ENCODE data around the gene SLC12A5. TPM values are rescaled to one million over a fixed set of nuclear protein-coding genes. Genes with fewer than 3 reads are reported as not detected.

The SLC12A5 gene
- total and polyA plus RNA-seq, 2 experiments from 2014 or later: 0.55 TPM; not detected in 1

DNA sequence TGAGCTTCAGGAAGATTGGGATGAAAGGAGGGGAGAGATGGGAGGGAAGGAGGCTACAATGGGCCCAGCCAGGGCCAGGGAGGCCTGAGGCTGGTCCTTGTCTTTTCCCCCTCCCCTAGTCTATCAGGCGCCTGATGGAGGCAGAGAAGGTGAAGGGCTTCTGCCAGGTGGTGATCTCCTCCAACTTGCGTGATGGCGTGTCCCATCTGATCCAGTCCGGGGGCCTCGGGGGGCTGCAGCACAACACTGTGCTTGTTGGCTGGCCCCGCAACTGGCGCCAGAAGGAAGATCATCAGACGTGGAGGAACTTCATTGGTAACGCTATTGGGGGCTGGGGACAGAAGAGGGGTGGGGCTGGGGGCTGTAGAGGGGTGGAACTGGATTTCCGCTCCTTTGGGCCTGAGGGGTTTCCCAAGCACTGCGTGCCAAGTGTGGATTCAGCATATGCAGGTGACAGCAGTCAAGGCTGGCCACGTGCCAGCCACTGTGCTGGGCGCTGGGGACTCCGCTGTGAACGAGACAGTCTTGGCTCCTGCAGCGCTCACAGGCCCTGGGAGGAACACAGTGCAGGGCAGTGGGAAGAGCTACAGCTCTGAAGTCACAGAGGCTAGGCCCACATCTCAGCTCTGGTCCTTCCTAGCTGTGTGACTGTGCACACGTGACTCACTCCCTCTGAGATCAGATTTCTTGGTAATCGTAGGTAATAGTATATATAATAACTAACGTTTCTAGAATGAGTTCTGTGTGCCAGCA lies 22.7 kb downstream of the SLC12A5 start:
- 49 to 59% methylated on average over 16 to 19 of the region's 19 CpGs for WGBS, 2 experiments (ENCODE audit: low coverage in 1 of 2, low lambda C conversion rate in 2 of 2, missing lambda C conversion rate in 2 of 2)
- Histone ChIP-seq H3K27me3 (replicated peaks; ENCODE audit: insufficient read depth) (peaks cover 4% of the 10 kb centered on the region), H3K36me3 (ENCODE audit: low read depth) (no peaks in the 10 kb centered on the region), H4K20me1 (ENCODE audit: insufficient read depth) (no peaks in the 10 kb centered on the region), H2AFZ (no peak overlapping the region), H3F3A (ENCODE audit: insufficient read depth) (no peaks in the 10 kb centered on the region), H3K27ac (no peak overlapping the region), H3K4me2 (ENCODE audit: unreplicated experiment) (no peak overlapping the region), H3K4me3 (no peak overlapping the region), H3K79me2 (ENCODE audit: insufficient read depth) (no peaks in the 10 kb centered on the region), H3K9me2 (ENCODE audit: insufficient read depth) (no peaks in the 10 kb centered on the region), H3K9ac (no peak overlapping the region), H3K4me1 (ENCODE audit: insufficient read depth) (no peaks in the 10 kb centered on the region), H3K9me3 (ENCODE audit: low read depth) (no peaks in the 10 kb centered on the region)
- in situ Hi-C loops (cut with MboI): no loop called here
- TF ChIP-seq EZH2 (IDR thresholded peaks at IDR 0.05; ENCODE audit: insufficient read depth, poor library complexity, severe bottlenecking) (no peak), EZH2phosphoT487 (IDR thresholded peaks at IDR 0.05; ENCODE audit: insufficient read depth, low read depth) (no peak)
- DNase-seq: peak; percentile 14

DNA sequence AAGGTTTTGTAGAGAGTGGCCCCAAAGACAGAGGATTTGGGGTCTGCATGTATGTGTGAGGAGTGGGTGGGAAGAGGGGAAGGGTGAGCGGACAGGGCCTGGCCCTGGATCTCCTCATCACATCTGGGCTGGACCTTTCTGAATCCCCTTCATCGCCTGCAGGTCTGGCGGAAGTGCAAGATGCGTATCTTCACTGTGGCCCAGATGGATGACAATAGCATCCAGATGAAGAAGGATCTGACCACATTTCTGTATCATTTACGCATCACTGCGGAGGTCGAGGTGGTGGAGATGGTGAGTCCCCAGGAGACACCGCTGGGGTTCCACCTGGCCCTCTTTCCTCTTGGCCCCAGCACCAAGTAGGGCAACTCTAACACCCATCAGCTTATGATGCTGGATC lies 24.4 kb downstream of the SLC12A5 start:
- Histone ChIP-seq H3K27me3 (replicated peaks; ENCODE audit: insufficient read depth) (no peaks in the 10 kb centered on the region), H3K36me3 (ENCODE audit: low read depth) (no peaks in the 10 kb centered on the region), H4K20me1 (ENCODE audit: insufficient read depth) (no peaks in the 10 kb centered on the region), H3K9me2 (ENCODE audit: insufficient read depth) (no peaks in the 10 kb centered on the region), H3K4me1 (ENCODE audit: insufficient read depth) (peaks cover 5% of the 10 kb centered on the region; the same call in 1 of the 2 replicates), H3K4me3 (no peak overlapping the region), H3F3A (ENCODE audit: insufficient read depth) (no peaks in the 10 kb centered on the region), H3K27ac (no peak overlapping the region), H3K79me2 (ENCODE audit: insufficient read depth) (no peaks in the 10 kb centered on the region), H3K9me3 (ENCODE audit: low read depth) (no peaks in the 10 kb centered on the region), H3K9ac (no peak overlapping the region), H3K4me2 (ENCODE audit: unreplicated experiment) (no peak overlapping the region), H2AFZ (no peak overlapping the region)
- no peak for TF ChIP-seq EZH2 (IDR thresholded peaks at IDR 0.05; ENCODE audit: insufficient read depth, poor library complexity, severe bottlenecking)
- TF ChIP-seq EZH2phosphoT487 (IDR thresholded peaks at IDR 0.05; ENCODE audit: insufficient read depth, low read depth): no peak
- DNase-seq: no peak
- in situ Hi-C loops (cut with MboI): no loop called here
- WGBS, 2 experiments (ENCODE audit: low coverage in 1 of 2, low lambda C conversion rate in 2 of 2, missing lambda C conversion rate in 2 of 2): 59% methylated on average over 8 of the region's 8 CpGs

DNA sequence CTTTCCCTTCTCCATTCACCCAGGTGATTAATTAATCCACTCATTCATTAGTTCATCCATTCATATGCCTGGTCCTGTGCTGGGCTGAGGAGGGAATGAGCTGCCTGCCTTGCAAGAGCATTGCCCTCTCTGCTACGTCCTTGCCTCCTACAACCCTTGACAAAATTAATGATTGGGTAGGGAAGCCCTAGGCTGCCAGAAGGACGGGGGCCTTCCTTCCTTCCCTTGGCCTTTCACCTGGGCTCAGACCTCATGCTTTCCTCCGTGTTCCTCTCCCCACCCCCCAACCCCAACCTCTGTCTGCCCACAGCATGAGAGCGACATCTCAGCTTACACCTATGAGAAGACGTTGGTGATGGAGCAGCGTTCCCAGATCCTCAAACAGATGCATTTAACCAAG lies 25.6 kb downstream of the SLC12A5 start:
- WGBS, 2 experiments (ENCODE audit: low coverage in 1 of 2, low lambda C conversion rate in 2 of 2, missing lambda C conversion rate in 2 of 2): 7 to 25% methylated on average over 4 to 6 of the region's 6 CpGs
- no peak for DNase-seq
- H3K9me2 ChIP-seq (ENCODE audit: insufficient read depth): no peaks in the 10 kb centered on the region
- H3F3A ChIP-seq (ENCODE audit: insufficient read depth): 0 out of 2 replicates have a peak, but pooled peaks cover 3% of the 10 kb centered on the region
- H3K9me3 ChIP-seq (ENCODE audit: low read depth): no peaks in the 10 kb centered on the region
- no peaks in the 10 kb centered on the region for H3K36me3 ChIP-seq (ENCODE audit: low read depth)
- no peak overlapping the region for H3K4me2 ChIP-seq (ENCODE audit: unreplicated experiment)
- H3K4me3 ChIP-seq: no peak overlapping the region
- no peaks in the 10 kb centered on the region for H3K27me3 ChIP-seq (replicated peaks; ENCODE audit: insufficient read depth)
- in situ Hi-C loops (cut with MboI): no loop called here
- H3K79me2 ChIP-seq (ENCODE audit: insufficient read depth): no peaks in the 10 kb centered on the region
- no peak overlapping the region for H3K9ac ChIP-seq
- H3K4me1 ChIP-seq (ENCODE audit: insufficient read depth): peaks cover 7% of the 10 kb centered on the region; the same call in 1 of the 2 replicates
- no peak for TF ChIP-seq EZH2 (IDR thresholded peaks at IDR 0.05; ENCODE audit: insufficient read depth, poor library complexity, severe bottlenecking)
- no peak for TF ChIP-seq EZH2phosphoT487 (IDR thresholded peaks at IDR 0.05; ENCODE audit: insufficient read depth, low read depth)
- no peaks in the 10 kb centered on the region for H4K20me1 ChIP-seq (ENCODE audit: insufficient read depth)
- H2AFZ ChIP-seq: no peak overlapping the region
- H3K27ac ChIP-seq: no peak overlapping the region

GRCh38 chr20:46055269-46055668 lies 26.3 kb downstream of the SLC12A5 start:
- DNase-seq: no peak
- Histone ChIP-seq H3K9me2 (ENCODE audit: insufficient read depth) (no peaks in the 10 kb centered on the region), H3K27me3 (replicated peaks; ENCODE audit: insufficient read depth) (no peaks in the 10 kb centered on the region), H3K36me3 (ENCODE audit: low read depth) (no peaks in the 10 kb centered on the region), H3K9ac (no peak overlapping the region), H3K4me3 (no peak overlapping the region), H4K20me1 (ENCODE audit: insufficient read depth) (no peaks in the 10 kb centered on the region), H3K4me2 (ENCODE audit: unreplicated experiment) (no peak overlapping the region), H3K27ac (no peak overlapping the region), H3F3A (ENCODE audit: insufficient read depth) (0 out of 2 replicates have a peak, but pooled peaks cover 8% of the 10 kb centered on the region), H3K4me1 (ENCODE audit: insufficient read depth) (peaks cover 7% of the 10 kb centered on the region; the same call in 1 of the 2 replicates), H2AFZ (no peak overlapping the region), H3K79me2 (ENCODE audit: insufficient read depth) (no peaks in the 10 kb centered on the region), H3K9me3 (ENCODE audit: low read depth) (no peaks in the 10 kb centered on the region)
- TF ChIP-seq EZH2phosphoT487 (IDR thresholded peaks at IDR 0.05; ENCODE audit: insufficient read depth, low read depth): no peak
- no peak for TF ChIP-seq EZH2 (IDR thresholded peaks at IDR 0.05; ENCODE audit: insufficient read depth, poor library complexity, severe bottlenecking)
- in situ Hi-C loops (cut with MboI): no loop called here
- WGBS, 2 experiments (ENCODE audit: low coverage in 1 of 2, low lambda C conversion rate in 2 of 2, missing lambda C conversion rate in 2 of 2): 0% methylated on average over 1 of the region's 1 CpG
